ENCODE data around the gene GPX5.

DNA sequence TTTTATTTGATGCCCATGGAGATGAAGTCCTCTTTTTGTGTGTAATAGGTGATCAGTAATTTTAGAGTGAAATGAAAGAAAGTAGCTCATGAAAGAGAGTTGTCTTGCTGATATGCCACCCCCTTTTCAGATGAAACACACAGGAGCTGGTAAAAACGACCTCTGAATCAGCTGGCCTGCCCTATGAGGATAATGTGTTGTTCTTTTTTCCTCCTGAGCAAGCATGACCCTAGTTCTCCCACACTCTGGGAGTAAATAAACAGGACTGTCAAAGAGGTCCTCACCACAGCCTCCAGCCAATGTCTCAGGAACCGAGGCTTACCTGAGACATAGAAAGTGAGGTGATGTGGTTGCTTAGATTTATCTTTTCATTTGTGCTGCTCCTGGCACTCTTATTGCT, 29.5 kb downstream of the GPX5 start:
- TF ChIP-seq, protein P1, sequence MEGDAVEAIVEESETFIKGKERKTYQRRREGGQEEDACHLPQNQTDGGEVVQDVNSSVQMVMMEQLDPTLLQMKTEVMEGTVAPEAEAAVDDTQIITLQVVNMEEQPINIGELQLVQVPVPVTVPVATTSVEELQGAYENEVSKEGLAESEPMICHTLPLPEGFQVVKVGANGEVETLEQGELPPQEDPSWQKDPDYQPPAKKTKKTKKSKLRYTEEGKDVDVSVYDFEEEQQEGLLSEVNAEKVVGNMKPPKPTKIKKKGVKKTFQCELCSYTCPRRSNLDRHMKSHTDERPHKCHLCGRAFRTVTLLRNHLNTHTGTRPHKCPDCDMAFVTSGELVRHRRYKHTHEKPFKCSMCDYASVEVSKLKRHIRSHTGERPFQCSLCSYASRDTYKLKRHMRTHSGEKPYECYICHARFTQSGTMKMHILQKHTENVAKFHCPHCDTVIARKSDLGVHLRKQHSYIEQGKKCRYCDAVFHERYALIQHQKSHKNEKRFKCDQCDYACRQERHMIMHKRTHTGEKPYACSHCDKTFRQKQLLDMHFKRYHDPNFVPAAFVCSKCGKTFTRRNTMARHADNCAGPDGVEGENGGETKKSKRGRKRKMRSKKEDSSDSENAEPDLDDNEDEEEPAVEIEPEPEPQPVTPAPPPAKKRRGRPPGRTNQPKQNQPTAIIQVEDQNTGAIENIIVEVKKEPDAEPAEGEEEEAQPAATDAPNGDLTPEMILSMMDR (IDR thresholded peaks at IDR 0.05), result no peak
- TF ChIP-seq POLR2A (IDR thresholded peaks at IDR 0.05) (no peak), EP300 (IDR thresholded peaks at IDR 0.05) (no peak)
